Measurements from ENCODE around the gene ZNF32.

GRCh38 chr10:43691485-43691884 lies 42.8 kb upstream of the ZNF32 start:
- TF ChIP-seq CTCF (conservative IDR thresholded peaks at IDR 0.05; ENCODE audit: low read depth, low read length): no peak
- no peak for TF ChIP-seq EZH2phosphoT487 (IDR thresholded peaks at IDR 0.05; ENCODE audit: borderline replicate concordance, low read length)
